NK-92 treated with Interleukin-12 subunit alpha and Interleukin-12 subunit beta, amount 100 ng/mL, for 24 hours (cell line): Measurements from ENCODE around the gene PPM1N.

Source experiments
- DNase-seq: peaks from one replicate; lab custom pipeline; 2025; lab: John Stamatoyannopoulos, UW

The PPM1N gene

GRCh38 chr19:45492137-45492626 is 6.1 kb upstream of the PPM1N start:
- DNase-seq, result no peak

GRCh38 chr19:45492627-45493470 is 5.4 kb upstream of the PPM1N start:
- no peak for DNase-seq

- DNase-seq, result no peak
These were observed 3.9 kb upstream of the PPM1N start for GRCh38 chr19:45494261-45494916.

GRCh38 chr19:45495178-45495577 is 3.1 kb upstream of the PPM1N start:
- DNase-seq, result no peak

- no peak for DNase-seq
These were observed 1.8 kb upstream of the PPM1N start for GRCh38 chr19:45496349-45496953.

- no peak for DNase-seq
These were observed 452 bp upstream of the PPM1N start for GRCh38 chr19:45497791-45498190.

GRCh38 chr19:45499196-45500180 is 1.2 kb downstream of the PPM1N start:
- no peak for DNase-seq

- no peak for DNase-seq
These were observed 2.9 kb downstream of the PPM1N start for GRCh38 chr19:45500918-45501729.

GRCh38 chr19:45501730-45502014 is 3.4 kb downstream of the PPM1N start:
- DNase-seq, result no peak

- no peak for DNase-seq
These were observed 3.9 kb downstream of the PPM1N start for GRCh38 chr19:45502111-45502510.

GRCh38 chr19:45503909-45504308 is 5.7 kb downstream of the PPM1N start:
- DNase-seq, result no peak

GRCh38 chr19:45505151-45505995 is 7.1 kb downstream of the PPM1N start:
- no peak for DNase-seq

GRCh38 chr19:45505996-45506245 is 7.7 kb downstream of the PPM1N start:
- DNase-seq, result no peak

- DNase-seq, result peak; percentile 98
These were observed 8.2 kb downstream of the PPM1N start for GRCh38 chr19:45506246-45506988.

GRCh38 chr19:45506989-45507871 is 9.0 kb downstream of the PPM1N start, which contains the start of gene VASP:
VASP (plus strand) TSS chr19:45507479; CDS start chr19:45507772, 293 bp downstream.
- peak; percentile 85 for DNase-seq

GRCh38 chr19:45507872-45508416 is 9.7 kb downstream of the PPM1N start:
- peak; percentile 41 for DNase-seq

- peak; percentile 49 for DNase-seq
These were observed 10.2 kb downstream of the PPM1N start for GRCh38 chr19:45508417-45508860.
